DOHH2 (cell line): ENCODE data around the gene NUP210.

Experiments
- H3F3A ChIP-seq: fragments of 200-600 bp; sonication (generic), shearing (Covaris generic); 2 replicates; pipeline ENCODE4 v1.6.0; 2016; ENCODE audit warnings: antibody characterized with exemption, mild to moderate bottlenecking; ENCODE audit not compliant: control insufficient read depth, insufficient read depth
- H3K27ac ChIP-seq: fragments of 200-600 bp; sonication (generic); 2 replicates; pipeline ENCODE4 v1.5.1; 2014; ENCODE audit warnings: low read depth, mild to moderate bottlenecking, low read length, moderate library complexity
- H3K27me3 ChIP-seq: fragments of 200-600 bp; sonication (generic); 2 replicates; pipeline ENCODE4 v1.6.1; 2014; ENCODE audit warnings: mild to moderate bottlenecking, low read length, mixed read lengths; ENCODE audit not compliant: control insufficient read depth
- H3K36me3 ChIP-seq: fragments of 200-600 bp; sonication (generic); 2 replicates; pipeline ENCODE4 v1.6.1; 2014; ENCODE audit warnings: mild to moderate bottlenecking, low read length, moderate library complexity, mixed read lengths; ENCODE audit not compliant: control insufficient read depth
- H3K4me1 ChIP-seq: fragments of 200-600 bp; sonication (generic); 2 replicates; pipeline ENCODE4 v1.6.1; 2014; ENCODE audit warnings: mild to moderate bottlenecking, low read length, mixed read lengths; ENCODE audit not compliant: control insufficient read depth
- H3K4me2 ChIP-seq: fragments of 200-600 bp; sonication (generic); 2 replicates; pipeline ENCODE4 v1.6.0; 2014; ENCODE audit warnings: mild to moderate bottlenecking, low read length, moderate library complexity
- H3K4me3 ChIP-seq: fragments of 200-600 bp; sonication (generic); 2 replicates; pipeline ENCODE4 v1.5.1; 2014; ENCODE audit warnings: mild to moderate bottlenecking, low read length, mixed read lengths
- H3K79me2 ChIP-seq: fragments of 200-600 bp; sonication (generic); 2 replicates; pipeline ENCODE4 v1.6.1; 2014; ENCODE audit warnings: mild to moderate bottlenecking, low read length, mixed read lengths; ENCODE audit not compliant: control insufficient read depth
- H3K9me2 ChIP-seq: fragments of 200-600 bp; sonication (generic); replicated peaks from 2 replicates; pipeline ENCODE4 v1.6.1; 2014; ENCODE audit warnings: mild to moderate bottlenecking, low read length, mixed read lengths; ENCODE audit not compliant: control insufficient read depth
- H3K9me3 ChIP-seq: fragments of 200-600 bp; sonication (generic); 2 replicates; pipeline ENCODE4 v1.6.1; 2014; ENCODE audit warnings: antibody characterized with exemption, low read length, mixed read lengths; ENCODE audit not compliant: control insufficient read depth, insufficient read depth
- H4K20me1 ChIP-seq: fragments of 200-600 bp; sonication (generic); 2 replicates; pipeline ENCODE4 v1.6.0; 2014; ENCODE audit warnings: low read depth, mild to moderate bottlenecking, antibody characterized with exemption, low read length, moderate library complexity; ENCODE audit not compliant: control insufficient read depth, insufficient read depth
- CTCF ChIP-seq: fragments of 200-600 bp; sonication (generic); IDR thresholded peaks from one replicate; pipeline ENCODE4 v1.5.1; 2014; ENCODE audit warnings: antibody characterized with exemption, mild to moderate bottlenecking, low read depth, low read length; ENCODE audit not compliant: poor library complexity, severe bottlenecking
- EZH2phosphoT487 ChIP-seq: fragments of 200-600 bp; sonication (generic); IDR thresholded peaks from 2 replicates; pipeline ENCODE4 v1.6.1; 2017; ENCODE audit warnings: borderline replicate concordance, mild to moderate bottlenecking, antibody characterized with exemption, low read length, moderate library complexity, mixed read lengths

The NUP210 gene

GRCh38 chr3:13388816-13389215 is 31.3 kb downstream of the NUP210 start:
- no peak overlapping the region for H3K4me2 ChIP-seq
- H3K4me1 ChIP-seq, result no peaks in the 10 kb centered on the region
- H3K79me2 ChIP-seq, result peaks cover 7% of the 10 kb centered on the region
- H3K4me3 ChIP-seq, result no peak overlapping the region
- H3K36me3 ChIP-seq, result peaks cover 100% of the 10 kb centered on the region
- no peak for TF ChIP-seq CTCF
- TF ChIP-seq EZH2phosphoT487, result no peak
- H3K9me2 ChIP-seq, result no peaks in the 10 kb centered on the region
- H4K20me1 ChIP-seq, result no peaks in the 10 kb centered on the region
- H3K27ac ChIP-seq, result no peak overlapping the region
- no peaks in the 10 kb centered on the region; the same call in 1 of the 2 replicates for H3F3A ChIP-seq
- H3K27me3 ChIP-seq, result no peaks in the 10 kb centered on the region
- no peaks in the 10 kb centered on the region for H3K9me3 ChIP-seq

- no peak overlapping the region for H3K4me3 ChIP-seq
- H3K79me2 ChIP-seq, result no peaks in the 10 kb centered on the region; the same call in none of the 2 replicates
- H3F3A ChIP-seq, result no peaks in the 10 kb centered on the region; the same call in 1 of the 2 replicates
- H3K27me3 ChIP-seq, result no peaks in the 10 kb centered on the region
- no peaks in the 10 kb centered on the region for H3K9me3 ChIP-seq
- no peaks in the 10 kb centered on the region for H3K9me2 ChIP-seq
- H3K4me2 ChIP-seq, result no peak overlapping the region
- H3K4me1 ChIP-seq, result no peaks in the 10 kb centered on the region
- TF ChIP-seq EZH2phosphoT487 (no peak), CTCF (no peak)
- H4K20me1 ChIP-seq, result no peaks in the 10 kb centered on the region
- no peak overlapping the region for H3K27ac ChIP-seq
- peaks cover 98% of the 10 kb centered on the region for H3K36me3 ChIP-seq
Observed at GRCh38 chr3:13385373-13385965, 34.7 kb downstream of the NUP210 start.

- no peak overlapping the region for H3K4me3 ChIP-seq
- no peaks in the 10 kb centered on the region for H3K4me1 ChIP-seq
- H4K20me1 ChIP-seq, result no peaks in the 10 kb centered on the region
- no peaks in the 10 kb centered on the region; the same call in 1 of the 2 replicates for H3F3A ChIP-seq
- H3K36me3 ChIP-seq, result peaks cover 94% of the 10 kb centered on the region
- no peaks in the 10 kb centered on the region for H3K27me3 ChIP-seq
- H3K79me2 ChIP-seq, result no peaks in the 10 kb centered on the region; the same call in 1 of the 2 replicates
- no peaks in the 10 kb centered on the region for H3K9me3 ChIP-seq
- TF ChIP-seq EZH2phosphoT487 (no peak), CTCF (no peak)
- H3K27ac ChIP-seq, result no peak overlapping the region
- no peak overlapping the region for H3K4me2 ChIP-seq
- H3K9me2 ChIP-seq, result no peaks in the 10 kb centered on the region
Observed at GRCh38 chr3:13380971-13381370, 39.2 kb downstream of the NUP210 start.
